Skin epidermis (tissue), 12 donors: Measurements from ENCODE around the gene TDRD7.

ENCODE experiments used
- H3K27ac ChIP-seq, 21 experiments: fragments of 200-600 bp; sonication (generic) in 11 of 21; one replicate each; pipeline ENCODE4 v1.5.0; 2020; ENCODE audit warnings: mild to moderate bottlenecking in 3 of 21, inconsistent platforms in 2 of 21, moderate library complexity in 2 of 21
- H3K4me3 ChIP-seq, 7 experiments: fragments of 200-600 bp; sonication (generic) in 2 of 7; one replicate each; pipeline ENCODE4 v1.5.0; 2020; ENCODE audit warnings: inconsistent platforms in 2 of 7, mild to moderate bottlenecking in 2 of 7, moderate library complexity in 1 of 7

The TDRD7 gene

DNA sequence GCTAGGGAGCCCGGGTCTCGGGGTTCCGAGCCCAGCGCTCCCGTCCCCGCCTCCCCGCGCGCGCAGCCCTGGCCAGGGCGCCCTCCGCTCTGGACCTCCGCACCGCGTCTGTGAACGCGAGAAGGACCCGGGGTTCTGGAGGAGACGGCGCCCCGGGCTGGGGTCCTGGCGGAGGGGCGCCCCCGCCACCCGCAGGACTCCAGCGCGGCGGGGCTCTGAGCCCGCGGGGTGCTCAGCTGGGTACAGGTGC is 90.0 kb downstream of the TDRD7 start:
- Histone ChIP-seq H3K4me3 (peak overlapping the region; percentile 28 to 53 (median 39)), H3K27ac (peak overlapping the region in 3 of 21 experiments; percentile 42 to 81 (median 53))

DNA sequence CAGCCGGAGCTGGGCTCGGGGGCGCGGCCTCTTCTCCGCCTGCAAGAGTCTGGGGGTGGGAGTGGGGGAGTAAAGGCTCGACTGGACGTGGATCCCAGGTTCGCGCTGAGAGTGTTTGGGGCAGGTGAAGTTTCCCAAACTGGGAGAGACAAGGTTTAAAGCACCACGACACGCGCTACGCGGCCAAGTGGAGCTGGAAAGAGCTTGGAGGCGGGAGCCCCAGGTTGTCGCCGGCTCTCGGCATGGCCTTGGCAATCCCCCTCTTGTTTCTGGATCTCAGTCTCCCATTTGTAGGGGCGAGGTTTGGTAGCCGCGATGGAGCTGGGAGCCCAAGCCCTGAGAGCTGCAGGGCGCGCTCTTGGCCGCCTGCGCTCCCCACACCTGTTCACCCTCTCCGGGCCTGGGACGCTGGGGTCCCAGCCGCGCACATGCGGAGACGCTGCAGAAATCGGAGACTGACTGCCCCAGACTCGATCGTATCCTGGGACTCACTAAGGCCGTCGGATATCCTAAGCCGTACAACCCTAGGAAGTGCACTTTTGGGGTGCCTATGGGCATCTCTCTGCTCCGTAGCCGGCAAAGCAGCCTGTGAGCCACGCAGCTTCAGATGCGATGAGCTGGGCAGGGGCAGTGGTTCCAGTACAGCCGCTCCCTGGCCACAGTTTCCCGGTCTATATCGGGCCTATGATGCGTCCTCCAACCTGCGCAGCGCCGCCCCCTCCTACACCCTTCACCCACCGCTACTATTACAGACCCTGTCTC is 90.5 kb downstream of the TDRD7 start:
- H3K27ac ChIP-seq, result peak overlapping the region in 3 of 21 experiments; percentile 42 to 81 (median 53)
- peak overlapping the region; percentile 28 to 53 (median 39) for H3K4me3 ChIP-seq

DNA sequence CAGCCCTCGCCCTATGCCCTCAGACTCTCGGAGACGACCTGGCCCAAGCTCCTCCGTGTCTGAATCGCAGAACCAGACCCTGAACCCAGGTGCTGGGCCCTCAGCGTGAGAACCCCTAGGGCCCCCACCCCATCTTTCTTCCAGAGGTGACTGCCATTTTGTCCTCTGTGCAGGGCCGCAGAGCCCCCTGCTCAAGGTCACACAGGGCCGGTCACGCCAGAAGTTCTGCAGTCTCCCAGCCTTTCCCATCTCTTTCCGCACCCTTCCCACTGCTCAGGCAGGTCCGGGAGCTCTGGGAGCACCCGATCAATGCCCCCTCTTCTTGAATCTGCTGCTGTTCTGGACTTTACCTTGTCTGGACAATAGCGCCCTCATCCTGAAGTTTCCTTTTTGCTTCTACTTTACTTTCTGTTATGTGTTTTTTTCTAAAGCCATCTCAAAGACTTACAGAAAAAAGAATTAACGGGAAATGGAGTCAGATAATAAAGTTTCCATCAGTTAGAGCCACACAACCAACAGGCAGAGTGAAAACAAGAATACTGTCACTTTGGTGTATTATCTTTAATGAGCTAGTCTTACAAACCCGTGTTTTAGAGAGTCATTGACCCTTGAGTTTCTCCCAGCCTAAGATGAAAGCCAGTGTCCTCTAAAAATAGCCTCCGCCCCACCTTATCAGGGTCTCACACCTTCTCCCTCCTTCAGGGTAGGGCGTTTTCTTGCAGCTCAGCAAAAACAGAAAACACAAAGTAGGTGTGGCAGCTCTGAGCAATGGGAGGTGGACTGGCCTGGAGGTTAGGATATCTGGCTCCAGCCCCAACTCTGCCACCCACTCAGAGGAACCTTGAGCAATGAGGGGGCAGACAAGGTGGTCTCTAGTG is 91.3 kb downstream of the TDRD7 start:
- peak overlapping the region in 1 of 7 experiments; percentile 53 for H3K4me3 ChIP-seq
- H3K27ac ChIP-seq, result no peak overlapping the region

DNA sequence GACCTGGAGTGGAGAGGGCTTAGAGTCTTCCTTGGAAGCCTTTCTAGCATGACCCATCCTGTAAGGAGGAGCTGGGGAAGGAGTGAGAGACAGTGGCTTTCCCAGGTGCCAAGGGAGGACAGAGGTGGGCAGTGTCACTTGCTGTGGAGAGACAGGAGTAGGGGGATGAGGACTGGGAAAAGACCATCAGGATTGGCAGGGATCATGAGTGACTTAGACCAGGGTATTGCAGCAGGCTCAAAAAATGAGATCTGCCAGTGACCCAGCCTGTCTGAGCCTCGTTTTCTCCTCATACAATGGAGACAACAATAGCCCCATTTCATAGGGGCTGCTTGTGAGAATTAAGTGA is 91.9 kb downstream of the TDRD7 start:
- Histone ChIP-seq H3K4me3 (no peak overlapping the region), H3K27ac (no peak overlapping the region)

DNA sequence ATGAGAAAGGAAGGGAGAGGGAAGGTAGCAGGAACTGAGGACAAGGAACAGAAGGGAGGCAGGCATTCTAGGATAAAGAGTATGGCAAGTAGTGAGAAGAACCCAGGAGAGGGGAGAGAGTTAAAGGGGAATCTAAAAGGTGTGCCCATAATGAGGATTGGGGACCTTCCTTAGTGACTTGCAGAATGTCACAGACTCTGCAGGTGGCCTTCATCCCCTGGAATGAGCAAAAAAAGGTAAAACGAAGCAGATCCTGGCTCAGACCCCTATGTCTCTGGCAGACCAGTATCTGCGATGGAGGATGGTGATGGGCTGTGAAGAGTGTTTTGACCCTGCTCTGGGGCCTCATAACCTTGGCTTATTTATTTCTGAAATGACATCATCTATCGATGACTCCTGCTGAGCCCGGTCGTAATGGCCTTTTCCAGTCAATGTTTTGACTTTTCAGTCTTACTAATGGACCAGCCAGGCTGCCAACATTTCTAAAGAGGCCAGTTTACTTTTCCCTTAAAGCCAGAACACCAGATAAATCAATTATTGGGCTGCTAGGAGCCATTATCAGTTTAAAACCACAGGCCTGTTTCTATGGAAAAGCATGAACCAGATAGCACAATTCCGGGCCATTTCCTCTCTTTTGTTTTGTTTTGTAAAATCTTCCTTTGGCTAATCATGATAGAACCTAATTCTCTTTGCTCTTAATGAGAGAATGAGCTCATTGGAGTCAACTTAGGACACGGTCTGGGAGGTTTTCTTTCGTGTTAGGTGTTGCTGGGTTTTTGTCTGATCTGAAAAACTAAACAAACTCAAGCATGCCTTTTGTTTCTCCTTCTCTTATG is 92.7 kb downstream of the TDRD7 start:
- H3K4me3 ChIP-seq, result no peak overlapping the region
- no peak overlapping the region for H3K27ac ChIP-seq

GRCh38 chr9:97505845-97506244 is 93.9 kb downstream of the TDRD7 start:
- no peak overlapping the region for H3K27ac ChIP-seq
- no peak overlapping the region for H3K4me3 ChIP-seq

DNA sequence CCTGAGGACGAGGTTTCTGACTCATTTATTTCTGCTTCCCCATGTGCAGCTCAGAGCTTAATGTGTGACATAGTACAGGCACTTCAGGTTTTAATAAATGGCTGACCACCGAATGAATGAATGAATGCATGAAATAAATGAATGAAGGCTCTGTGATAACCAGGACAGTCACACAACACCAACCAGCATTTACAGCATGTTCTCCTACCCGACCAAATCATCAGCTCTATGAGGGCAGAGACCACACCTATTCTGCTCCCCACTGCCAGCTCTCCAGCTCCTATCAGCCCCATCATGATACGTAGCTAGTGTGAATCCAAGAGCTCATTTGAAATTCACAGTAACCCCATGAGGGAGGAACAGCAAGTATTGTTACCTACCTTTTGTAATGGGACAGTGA is 94.4 kb downstream of the TDRD7 start:
- Histone ChIP-seq H3K4me3 (no peak overlapping the region), H3K27ac (no peak overlapping the region)

DNA sequence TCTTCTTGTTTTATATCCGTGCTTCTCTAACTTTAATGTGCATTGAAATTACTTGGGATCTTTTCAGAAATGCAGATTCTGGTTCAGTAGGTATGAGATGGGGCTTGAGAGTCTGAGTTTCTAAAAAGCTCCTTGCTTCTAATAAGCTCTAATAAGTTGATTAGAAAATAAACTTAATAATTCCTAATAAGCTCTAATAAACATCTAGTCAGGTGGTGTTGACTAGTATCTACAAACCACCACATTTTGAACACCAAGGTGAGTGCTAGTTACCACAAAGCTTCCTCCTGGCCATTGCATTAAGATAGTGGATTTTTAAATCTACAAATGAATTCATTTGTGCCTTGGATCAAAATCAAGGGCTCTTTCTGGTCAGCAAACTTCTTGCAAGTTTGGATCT is 94.9 kb downstream of the TDRD7 start:
- H3K4me3 ChIP-seq, result no peak overlapping the region
- H3K27ac ChIP-seq, result no peak overlapping the region

DNA sequence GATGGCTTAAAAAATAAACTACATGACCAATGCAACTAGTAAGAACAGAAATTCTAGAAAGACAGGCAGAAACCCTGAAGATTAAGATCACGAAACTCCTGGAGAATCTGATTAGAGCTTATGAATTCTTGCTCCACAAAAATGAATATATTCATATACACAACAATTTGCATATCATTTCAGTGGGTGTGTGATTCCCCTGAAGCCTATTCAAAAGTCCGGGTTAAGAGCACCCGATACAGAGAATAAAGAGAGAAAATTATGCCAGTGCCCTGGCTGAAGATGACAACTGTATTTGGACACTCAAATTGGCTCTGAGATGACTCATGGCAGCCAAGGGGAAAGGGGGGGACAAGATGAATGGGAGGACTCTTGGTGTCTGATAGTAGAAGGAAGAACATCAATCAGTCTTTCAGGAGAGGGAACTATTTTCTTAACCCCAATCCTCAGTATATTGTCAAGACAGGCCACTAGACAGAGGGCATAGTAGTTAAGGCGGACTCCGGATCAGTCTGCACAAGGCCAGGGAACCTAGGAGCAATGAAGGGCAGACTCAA is 95.6 kb downstream of the TDRD7 start:
- Histone ChIP-seq H3K27ac (no peak overlapping the region), H3K4me3 (no peak overlapping the region)

DNA sequence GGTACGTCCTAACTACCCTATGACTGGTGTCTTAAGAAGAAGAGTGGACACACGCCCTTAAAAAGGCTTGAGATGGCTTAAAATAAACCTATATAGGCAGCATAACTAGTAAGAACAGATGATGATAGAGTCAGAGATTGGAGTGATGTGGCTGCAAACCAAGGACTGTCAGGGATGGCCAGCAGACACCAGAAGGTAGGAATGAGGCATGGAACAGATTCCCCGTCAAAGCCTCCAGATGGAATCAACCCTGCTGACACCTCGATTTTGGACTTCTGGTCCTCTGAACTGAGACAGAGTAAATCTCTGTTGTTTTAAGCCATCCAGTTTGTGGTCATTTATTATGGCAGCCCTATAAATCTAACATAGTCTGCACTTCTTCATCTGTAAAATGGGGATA is 97.0 kb downstream of the TDRD7 start:
- H3K4me3 ChIP-seq, result no peak overlapping the region
- H3K27ac ChIP-seq, result no peak overlapping the region

GRCh38 chr9:97510797-97511654 is 99.1 kb downstream of the TDRD7 start:
- no peak overlapping the region for H3K27ac ChIP-seq

GRCh38 chr9:97511655-97512427 is 99.9 kb downstream of the TDRD7 start:
- Histone ChIP-seq H3K27ac (peak overlapping the region in 1 of 21 experiments; percentile 10), H3K4me3 (no peak overlapping the region)

More at GRCh38 chr9:97510797-97511654, 99.1 kb downstream of the TDRD7 start:
- H3K4me3 ChIP-seq, result no peak overlapping the region

GRCh38 chr9:97512966-97513560 is 101.2 kb downstream of the TDRD7 start:
- no peak overlapping the region for H3K4me3 ChIP-seq
- no peak overlapping the region for H3K27ac ChIP-seq

DNA sequence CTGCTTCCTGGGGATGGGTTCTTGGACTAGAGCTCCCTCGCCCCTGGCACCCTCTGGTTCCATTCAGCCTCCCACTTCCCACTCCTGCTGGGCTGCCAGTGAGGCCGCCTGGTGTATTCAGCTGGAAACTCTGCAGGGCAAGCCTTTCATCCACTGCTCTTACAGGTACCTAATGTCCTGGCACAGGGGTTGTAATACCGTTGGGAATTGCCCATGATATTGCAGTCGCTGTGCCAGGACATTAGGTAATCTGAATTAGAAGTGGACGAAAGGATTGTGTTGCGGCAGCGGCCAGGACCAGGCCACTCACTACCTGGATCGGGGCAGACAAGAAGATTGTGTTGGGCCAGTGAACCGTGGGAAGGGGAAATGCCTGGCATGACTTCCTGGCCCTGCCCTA is 102.6 kb downstream of the TDRD7 start:
- H3K27ac ChIP-seq, result no peak overlapping the region

DNA sequence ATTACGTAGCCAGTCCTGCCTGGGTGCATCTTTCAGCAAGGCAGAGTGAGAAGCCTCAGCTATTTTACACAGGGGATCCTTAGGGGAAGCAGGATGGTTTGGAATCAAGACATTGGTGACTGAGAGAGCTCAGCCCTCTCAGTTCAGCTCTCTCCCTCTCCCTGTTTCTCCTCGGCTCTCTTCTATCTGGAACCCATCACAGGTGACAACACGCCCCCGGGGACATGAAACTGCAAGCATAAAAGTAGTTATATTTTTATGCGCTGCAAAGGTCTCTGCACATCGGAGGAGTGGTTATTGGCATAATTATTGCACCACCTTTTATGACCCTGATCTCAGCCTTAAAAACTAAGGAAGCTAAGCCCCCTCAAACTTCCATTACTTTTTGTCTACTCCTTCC is 103.8 kb downstream of the TDRD7 start:
- no peak overlapping the region for H3K27ac ChIP-seq
- H3K4me3 ChIP-seq, result no peak overlapping the region

More for the DNA sequence above, 102.6 kb downstream of the TDRD7 start:
- H3K4me3 ChIP-seq, result no peak overlapping the region

GRCh38 chr9:97516111-97516510 is 104.2 kb downstream of the TDRD7 start:
- no peak overlapping the region for H3K4me3 ChIP-seq
- H3K27ac ChIP-seq, result no peak overlapping the region

DNA sequence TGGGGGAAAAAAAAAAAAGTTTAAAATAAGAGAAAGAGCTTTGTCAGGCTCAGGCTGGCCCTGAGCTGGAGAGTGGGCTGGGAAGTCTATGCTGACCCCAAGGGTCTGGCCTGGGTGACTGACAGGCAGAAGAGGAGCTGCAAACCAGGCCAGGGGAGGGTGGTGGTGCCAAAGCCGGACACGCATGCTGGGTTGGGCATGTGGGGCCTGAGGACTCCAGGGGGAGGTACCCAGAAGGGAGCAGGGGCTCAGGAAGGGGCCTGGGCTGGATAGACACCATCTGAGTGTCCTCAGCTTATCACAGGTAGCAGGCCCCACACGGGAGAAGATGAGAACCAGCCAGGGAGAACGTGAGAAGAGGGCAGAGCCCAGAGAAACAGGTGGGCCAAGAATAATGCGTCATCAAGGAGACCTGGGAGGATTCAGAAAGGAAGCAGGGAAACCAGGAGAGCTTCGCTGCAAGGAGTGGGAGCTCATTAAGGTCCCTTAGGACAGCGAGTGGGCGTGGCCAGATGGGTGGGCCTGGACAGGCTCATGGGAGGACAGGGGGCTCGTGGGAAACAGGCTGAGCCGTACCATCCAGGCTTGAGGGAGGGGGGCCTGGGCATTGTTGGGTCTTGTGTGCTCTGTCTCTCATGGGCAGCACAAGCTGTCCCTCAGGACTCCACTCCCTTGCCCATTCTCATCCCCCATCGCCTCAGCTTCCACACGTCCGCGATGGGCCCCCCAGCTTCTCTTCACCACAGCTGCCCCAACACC is 105.6 kb downstream of the TDRD7 start:
- no peak overlapping the region for H3K4me3 ChIP-seq
- no peak overlapping the region for H3K27ac ChIP-seq
